Measurements from ENCODE around the gene AFG1L. TPM values are rescaled to one million over a fixed set of nuclear protein-coding genes. Genes with fewer than 3 reads are reported as not detected.
A peak's percentile ranks its signal among the peaks of the same experiment; 100 is the strongest.

AFG1L gene
- total and polyA plus RNA-seq, 2 experiments from 2014 or later, result 9.4 to 9.7 TPM

GRCh38 chr6:108336971-108337370, 42.1 kb downstream of the AFG1L start:
- 82% methylated on average over 3 of the region's 3 CpGs for WGBS (ENCODE audit: low lambda C conversion rate, missing lambda C conversion rate)
- peaks cover 5% of the 10 kb centered on the region for H3K4me1 ChIP-seq (ENCODE audit: insufficient read depth)
- no peak overlapping the region for H3K4me2 ChIP-seq
- H3K9me3 ChIP-seq (ENCODE audit: low read depth), result no peaks in the 10 kb centered on the region
- no peaks in the 10 kb centered on the region for H4K20me1 ChIP-seq (ENCODE audit: insufficient read depth, poor library complexity, severe bottlenecking)
- H3K9me2 ChIP-seq (replicated peaks; ENCODE audit: insufficient read depth), result no peaks in the 10 kb centered on the region
- H2AFZ ChIP-seq, result no peak overlapping the region
- H3K36me3 ChIP-seq (replicated peaks; ENCODE audit: insufficient read depth, low read depth), result no peaks in the 10 kb centered on the region
- H3K4me3 ChIP-seq, result no peak overlapping the region
- H3K27ac ChIP-seq, result no peak overlapping the region
- no peaks in the 10 kb centered on the region for H3K27me3 ChIP-seq
- no peaks in the 10 kb centered on the region for H3K79me2 ChIP-seq
- DNase-seq (ENCODE audit: low spot score), result no peak
- TF ChIP-seq CTCF (IDR thresholded peaks at IDR 0.05; ENCODE audit: poor library complexity) (no peak), EZH2 (IDR thresholded peaks at IDR 0.05; ENCODE audit: borderline replicate concordance) (no peak), EZH2phosphoT487 (IDR thresholded peaks at IDR 0.05; ENCODE audit: low read depth, severe bottlenecking, unreplicated experiment) (no peak)

GRCh38 chr6:108337721-108338120, 42.9 kb downstream of the AFG1L start:
- H3K4me3 ChIP-seq, result no peak overlapping the region
- WGBS (ENCODE audit: low lambda C conversion rate, missing lambda C conversion rate), result 89% methylated on average over 3 of the region's 3 CpGs
- TF ChIP-seq EZH2 (IDR thresholded peaks at IDR 0.05; ENCODE audit: borderline replicate concordance) (no peak), CTCF (IDR thresholded peaks at IDR 0.05; ENCODE audit: poor library complexity) (no peak)
- H3K4me1 ChIP-seq (ENCODE audit: insufficient read depth), result peaks cover 5% of the 10 kb centered on the region
- no peaks in the 10 kb centered on the region for H3K36me3 ChIP-seq (replicated peaks; ENCODE audit: insufficient read depth, low read depth)
- H3K27me3 ChIP-seq, result no peaks in the 10 kb centered on the region
- H4K20me1 ChIP-seq (ENCODE audit: insufficient read depth, poor library complexity, severe bottlenecking), result no peaks in the 10 kb centered on the region
- no peaks in the 10 kb centered on the region for H3K9me3 ChIP-seq (ENCODE audit: low read depth)
- no peak overlapping the region for H3K27ac ChIP-seq
- no peak for DNase-seq (ENCODE audit: low spot score)
- H3K4me2 ChIP-seq, result no peak overlapping the region
- H3K9me2 ChIP-seq (replicated peaks; ENCODE audit: insufficient read depth), result no peaks in the 10 kb centered on the region
- no peaks in the 10 kb centered on the region for H3K79me2 ChIP-seq
- no peak overlapping the region for H2AFZ ChIP-seq

- DNase-seq (ENCODE audit: low spot score), result peak; percentile 35
- Histone ChIP-seq H3K4me3 (no peak overlapping the region), H3K4me1 (ENCODE audit: insufficient read depth) (peaks cover 5% of the 10 kb centered on the region), H3K9me2 (replicated peaks; ENCODE audit: insufficient read depth) (no peaks in the 10 kb centered on the region), H3K27me3 (no peaks in the 10 kb centered on the region), H3K9me3 (ENCODE audit: low read depth) (no peaks in the 10 kb centered on the region), H3K27ac (peak overlapping the region; percentile 71), H3K36me3 (replicated peaks; ENCODE audit: insufficient read depth, low read depth) (no peaks in the 10 kb centered on the region), H3K79me2 (no peaks in the 10 kb centered on the region), H3K4me2 (no peak overlapping the region), H2AFZ (no peak overlapping the region), H4K20me1 (ENCODE audit: insufficient read depth, poor library complexity, severe bottlenecking) (no peaks in the 10 kb centered on the region)
- WGBS (ENCODE audit: low lambda C conversion rate, missing lambda C conversion rate), result 62% methylated on average over 2 of the region's 2 CpGs
- TF ChIP-seq CTCF (IDR thresholded peaks at IDR 0.05; ENCODE audit: poor library complexity) (no peak), EZH2phosphoT487 (IDR thresholded peaks at IDR 0.05; ENCODE audit: low read depth, severe bottlenecking, unreplicated experiment) (no peak), EZH2 (IDR thresholded peaks at IDR 0.05; ENCODE audit: borderline replicate concordance) (no peak)
Measured at GRCh38 chr6:108341372-108341771, 46.5 kb downstream of the AFG1L start.

GRCh38 chr6:108343894-108344293, 49.0 kb downstream of the AFG1L start:
- H3K27ac ChIP-seq, result no peak overlapping the region
- 99% methylated on average over 5 of the region's 5 CpGs for WGBS (ENCODE audit: low lambda C conversion rate, missing lambda C conversion rate)
- no peak overlapping the region for H3K4me3 ChIP-seq
- H3K4me2 ChIP-seq, result no peak overlapping the region
- no peaks in the 10 kb centered on the region for H3K36me3 ChIP-seq (replicated peaks; ENCODE audit: insufficient read depth, low read depth)
- no peaks in the 10 kb centered on the region for H3K27me3 ChIP-seq
- peaks cover 5% of the 10 kb centered on the region for H3K4me1 ChIP-seq (ENCODE audit: insufficient read depth)
- no peaks in the 10 kb centered on the region for H3K79me2 ChIP-seq
- H2AFZ ChIP-seq, result no peak overlapping the region
- no peaks in the 10 kb centered on the region for H3K9me2 ChIP-seq (replicated peaks; ENCODE audit: insufficient read depth)
- H3K9me3 ChIP-seq (ENCODE audit: low read depth), result no peaks in the 10 kb centered on the region
- H4K20me1 ChIP-seq (ENCODE audit: insufficient read depth, poor library complexity, severe bottlenecking), result no peaks in the 10 kb centered on the region
- TF ChIP-seq CTCF (IDR thresholded peaks at IDR 0.05; ENCODE audit: poor library complexity), result no peak
- TF ChIP-seq EZH2phosphoT487 (IDR thresholded peaks at IDR 0.05; ENCODE audit: low read depth, severe bottlenecking, unreplicated experiment), result no peak
- no peak for TF ChIP-seq EZH2 (IDR thresholded peaks at IDR 0.05; ENCODE audit: borderline replicate concordance)
- no peak for DNase-seq (ENCODE audit: low spot score)
